SJCRH30 (cell line): Measurements from ENCODE around the gene PRKCG. TPM values are rescaled to one million over a fixed set of nuclear protein-coding genes. Genes with fewer than 3 reads are reported as not detected.
"Not testable (repeated sequence)": the region's sequence is repeated elsewhere in the genome, so short reads cannot be mapped to it uniquely, and the experiment has no call there.

Experiments used
- DNase-seq, 2 experiments: peaks; one replicate each; pipeline ENCODE4 v3.0.0-alpha.2; 2015 to 2020
- H3K27ac ChIP-seq: fragments of 250-450 bp; sonication (Bioruptor Pico); 2 replicates; pipeline ENCODE4 v1.5.1; 2020; ENCODE audit warnings: mild to moderate bottlenecking, moderate library complexity
- H3K27me3 ChIP-seq: fragments of 250-450 bp; sonication (Bioruptor Pico); 2 replicates; pipeline ENCODE4 v1.5.1; 2020; ENCODE audit warnings: mild to moderate bottlenecking, moderate library complexity
- H3K36me3 ChIP-seq: fragments of 250-450 bp; sonication (Bioruptor Pico); 2 replicates; pipeline ENCODE4 v1.5.1; 2020; ENCODE audit warnings: mild to moderate bottlenecking, moderate library complexity
- H3K4me1 ChIP-seq: fragments of 250-450 bp; sonication (Bioruptor Pico); 2 replicates; pipeline ENCODE4 v1.5.1; 2020; ENCODE audit warnings: mild to moderate bottlenecking, moderate library complexity
- H3K4me3 ChIP-seq: fragments of 250-450 bp; sonication (Bioruptor Pico); 2 replicates; pipeline ENCODE4 v1.5.1; 2020; ENCODE audit warnings: mild to moderate bottlenecking, moderate library complexity
- H3K9me3 ChIP-seq: fragments of 250-450 bp; sonication (Bioruptor Pico); replicated peaks from 2 replicates; pipeline ENCODE4 v1.5.1; 2020; ENCODE audit warnings: mild to moderate bottlenecking, moderate library complexity
- total RNA-seq: library from RNA; depleted of rRNA; stranded (reverse); fragments of >200 nt; shearing (Covaris generic); gene quantifications from 2 replicates; pipeline ENCODE4 v1.2.3, GENCODE V29; 2014

The PRKCG gene
- total RNA-seq, 1 experiment from 2014 or later = 0.06 TPM

DNA sequence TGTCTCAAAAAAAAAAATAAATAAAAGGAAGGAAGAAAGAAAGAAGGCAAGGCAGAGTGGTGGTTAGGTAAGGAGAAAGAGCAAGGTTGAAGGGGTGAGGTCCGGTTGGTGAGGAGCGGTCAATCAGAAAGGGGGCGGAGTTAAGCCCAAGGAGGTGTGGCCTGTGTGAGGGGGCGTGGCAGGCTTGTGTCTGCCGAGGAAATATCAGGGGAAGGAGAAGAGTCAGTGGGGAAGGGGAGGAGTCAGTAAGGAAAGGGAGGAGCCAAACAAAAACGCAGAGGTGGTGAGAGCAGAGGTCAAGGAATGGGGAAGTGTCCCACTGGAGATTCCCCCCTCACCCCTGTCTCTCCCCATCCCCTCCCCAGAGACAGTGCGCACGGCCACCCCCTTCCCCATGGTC lies 33.0 kb downstream of the PRKCG start:
- H3K36me3 ChIP-seq = no peaks in the 10 kb centered on the region
- H3K4me1 ChIP-seq = no peaks in the 10 kb centered on the region
- no peak overlapping the region for H3K4me3 ChIP-seq
- H3K27me3 ChIP-seq = no peaks in the 10 kb centered on the region
- no peaks in the 10 kb centered on the region for H3K9me3 ChIP-seq
- DNase-seq = no peak
- no peak overlapping the region for H3K27ac ChIP-seq

DNA sequence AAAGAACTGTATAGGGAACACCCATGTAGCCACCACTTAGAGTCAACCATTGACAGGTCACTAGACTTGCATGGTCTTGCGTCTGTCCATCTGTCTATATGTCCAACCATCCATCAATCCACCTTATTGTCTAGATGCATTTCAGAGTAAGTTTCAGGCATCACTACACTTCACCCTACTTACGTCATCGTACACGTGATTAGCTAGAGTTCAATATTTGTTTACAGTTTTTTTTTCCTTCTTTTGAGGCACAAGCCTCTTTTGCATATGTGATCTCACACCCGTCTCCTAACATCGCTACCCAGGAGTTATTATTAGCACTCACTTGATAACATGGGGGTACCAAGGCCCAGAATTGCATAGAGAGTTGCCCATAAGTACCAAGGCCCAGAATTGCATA lies 34.0 kb downstream of the PRKCG start:
- DNase-seq = no peak
- Histone ChIP-seq H3K4me3 (no peak overlapping the region), H3K36me3 (no peaks in the 10 kb centered on the region), H3K4me1 (no peaks in the 10 kb centered on the region), H3K27ac (no peak overlapping the region), H3K27me3 (no peaks in the 10 kb centered on the region), H3K9me3 (no peaks in the 10 kb centered on the region)

DNA sequence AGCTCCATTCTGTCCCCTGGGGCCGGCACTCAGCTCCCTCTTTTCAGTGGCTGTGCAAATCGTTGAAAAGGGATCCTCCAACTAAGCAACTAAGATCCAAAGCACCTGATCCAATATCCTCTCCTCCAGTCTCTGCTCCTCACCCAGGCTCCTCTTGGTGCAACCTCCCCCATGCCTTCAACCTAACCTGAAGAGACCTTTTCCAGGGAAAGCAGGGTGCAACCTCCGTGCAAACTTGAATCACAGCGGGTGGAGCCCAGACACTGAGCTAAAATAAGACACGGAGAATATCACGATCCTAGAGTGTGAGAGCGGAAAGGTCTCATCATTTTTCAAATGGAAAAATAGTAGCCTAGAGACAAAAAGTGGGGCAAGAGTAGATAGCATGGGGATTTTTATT lies 35.4 kb downstream of the PRKCG start:
- Histone ChIP-seq H3K27ac (no peak overlapping the region), H3K36me3 (no peaks in the 10 kb centered on the region), H3K4me1 (no peaks in the 10 kb centered on the region), H3K9me3 (no peaks in the 10 kb centered on the region), H3K27me3 (no peaks in the 10 kb centered on the region), H3K4me3 (no peak overlapping the region)
- no peak for DNase-seq

GRCh38 chr19:53927739-53928138 lies 45.7 kb downstream of the PRKCG start:
- no peaks in the 10 kb centered on the region for H3K4me1 ChIP-seq
- peak; percentile 63 to 73 for DNase-seq
- no peak overlapping the region for H3K27ac ChIP-seq
- no peaks in the 10 kb centered on the region for H3K36me3 ChIP-seq
- no peak overlapping the region for H3K4me3 ChIP-seq
- no peaks in the 10 kb centered on the region for H3K9me3 ChIP-seq
- no peaks in the 10 kb centered on the region for H3K27me3 ChIP-seq

GRCh38 chr19:53936029-53936428 lies 54.0 kb downstream of the PRKCG start:
- Histone ChIP-seq H3K4me1 (no peaks in the 10 kb centered on the region), H3K27ac (no peak overlapping the region), H3K4me3 (no peak overlapping the region), H3K27me3 (no peaks in the 10 kb centered on the region), H3K9me3 (no peaks in the 10 kb centered on the region), H3K36me3 (no peaks in the 10 kb centered on the region)
- DNase-seq = peak in 1 of 2 experiments; percentile 11

GRCh38 chr19:53942001-53942786 lies 60.2 kb downstream of the PRKCG start:
- H3K4me3 ChIP-seq = no peak overlapping the region
- no peak overlapping the region for H3K27ac ChIP-seq
- H3K36me3 ChIP-seq = no peaks in the 10 kb centered on the region
- no peaks in the 10 kb centered on the region for H3K27me3 ChIP-seq
- no peaks in the 10 kb centered on the region for H3K4me1 ChIP-seq
- peak; percentile 7 to 14 for DNase-seq
- H3K9me3 ChIP-seq = no peaks in the 10 kb centered on the region; the same call in 1 of the 2 replicates

- no peaks in the 10 kb centered on the region for H3K27me3 ChIP-seq
- DNase-seq = no peak
These were observed 62.4 kb downstream of the PRKCG start for GRCh38 chr19:53944416-53944815.

GRCh38 chr19:53944933-53945332 lies 62.9 kb downstream of the PRKCG start:
- Histone ChIP-seq H3K27ac (no peak overlapping the region), H3K27me3 (no peaks in the 10 kb centered on the region), H3K36me3 (no peaks in the 10 kb centered on the region), H3K9me3 (no peaks in the 10 kb centered on the region; the same call in 1 of the 2 replicates), H3K4me3 (no peak overlapping the region), H3K4me1 (no peaks in the 10 kb centered on the region)
- DNase-seq = no peak

More at GRCh38 chr19:53944416-53944815, 62.4 kb downstream of the PRKCG start:
- H3K4me1 ChIP-seq = no peaks in the 10 kb centered on the region
- no peaks in the 10 kb centered on the region for H3K36me3 ChIP-seq
- no peak overlapping the region for H3K27ac ChIP-seq
- H3K9me3 ChIP-seq = no peaks in the 10 kb centered on the region; the same call in 1 of the 2 replicates
- H3K4me3 ChIP-seq = no peak overlapping the region

DNA sequence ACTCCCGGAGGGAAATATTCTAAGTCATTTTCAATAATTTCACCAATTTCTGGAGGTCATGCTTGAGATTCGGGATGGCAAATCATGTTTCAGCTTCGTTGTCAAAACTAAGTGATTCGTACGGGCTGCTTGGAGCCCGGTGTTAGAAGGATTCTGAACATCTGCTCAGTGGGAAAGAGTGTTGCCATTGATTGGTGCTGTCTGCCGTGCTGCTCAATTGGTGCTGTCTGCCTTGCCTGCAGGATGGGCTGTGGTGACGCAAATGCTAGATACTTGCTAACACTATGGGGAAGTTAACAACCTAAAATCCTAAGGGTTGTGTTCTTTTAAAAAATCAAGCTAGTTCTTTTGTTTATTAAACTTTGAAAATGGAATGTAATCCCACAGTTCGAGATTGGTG lies 63.4 kb downstream of the PRKCG start:
- Histone ChIP-seq H3K9me3 (no peaks in the 10 kb centered on the region; the same call in 1 of the 2 replicates), H3K4me3 (peak overlapping the region; percentile 10; the same call in 1 of the 2 replicates), H3K36me3 (no peaks in the 10 kb centered on the region), H3K27ac (no peak overlapping the region), H3K27me3 (no peaks in the 10 kb centered on the region), H3K4me1 (no peaks in the 10 kb centered on the region)
- DNase-seq = peak; percentile 17 to 33

DNA sequence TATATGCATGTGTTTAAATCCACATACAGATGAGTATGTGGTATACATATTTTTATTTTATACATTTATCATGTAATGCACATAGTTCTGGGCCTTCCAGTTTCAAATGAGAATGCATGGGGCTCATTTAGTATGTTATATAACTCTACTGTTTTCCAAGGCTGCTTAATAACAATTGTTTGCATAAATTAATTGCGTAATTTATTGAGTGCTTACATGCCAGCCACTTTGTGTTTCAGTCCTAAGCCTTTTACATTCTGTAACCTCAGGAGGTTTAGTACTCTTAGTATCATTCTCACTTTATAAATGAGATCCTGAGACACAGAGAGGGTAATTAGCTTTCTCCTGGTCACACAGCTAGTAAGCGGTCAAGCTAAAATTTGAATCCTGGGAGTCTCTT lies 64.0 kb downstream of the PRKCG start:
- no peaks in the 10 kb centered on the region for H3K27me3 ChIP-seq
- H3K27ac ChIP-seq = no peak overlapping the region
- no peak for DNase-seq
- peak overlapping the region; percentile 10; the same call in 1 of the 2 replicates for H3K4me3 ChIP-seq
- no peaks in the 10 kb centered on the region; the same call in 1 of the 2 replicates for H3K9me3 ChIP-seq
- H3K4me1 ChIP-seq = no peaks in the 10 kb centered on the region
- H3K36me3 ChIP-seq = no peaks in the 10 kb centered on the region

GRCh38 chr19:53947624-53948023 lies 65.6 kb downstream of the PRKCG start:
- DNase-seq = peak in 1 of 2 experiments; percentile 11
- no peaks in the 10 kb centered on the region for H3K27me3 ChIP-seq
- no peak overlapping the region for H3K4me3 ChIP-seq
- no peaks in the 10 kb centered on the region; the same call in 1 of the 2 replicates for H3K9me3 ChIP-seq
- no peaks in the 10 kb centered on the region for H3K4me1 ChIP-seq
- no peak overlapping the region for H3K27ac ChIP-seq
- no peaks in the 10 kb centered on the region for H3K36me3 ChIP-seq

DNA sequence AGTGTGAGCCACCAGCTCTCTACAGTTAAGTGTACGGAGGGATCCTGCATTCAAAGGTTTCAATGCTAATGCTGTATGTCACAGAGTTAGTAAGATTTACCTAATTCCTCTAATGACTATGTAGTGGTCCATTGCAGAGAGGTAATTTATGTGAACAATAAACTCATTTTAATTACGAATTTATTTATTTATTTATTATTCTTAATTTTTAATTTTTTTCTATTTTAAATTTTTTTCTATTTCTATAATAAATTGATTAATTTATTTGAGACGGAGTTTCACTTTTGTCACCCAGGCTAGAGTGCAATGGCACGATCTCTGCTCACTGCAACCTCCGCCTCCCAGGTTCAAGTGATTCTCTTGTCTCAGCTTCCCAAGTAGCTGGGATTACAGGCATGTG lies 66.6 kb downstream of the PRKCG start:
- not testable (repeated sequence) for H3K27me3 ChIP-seq, H3K36me3 ChIP-seq, H3K9me3 ChIP-seq, H3K27ac ChIP-seq, H3K4me1 ChIP-seq, H3K4me3 ChIP-seq, DNase-seq

GRCh38 chr19:53951436-53951835 lies 69.4 kb downstream of the PRKCG start:
- H3K4me1 ChIP-seq = no peaks in the 10 kb centered on the region
- no peaks in the 10 kb centered on the region for H3K36me3 ChIP-seq

GRCh38 chr19:53951947-53952346 lies 70.0 kb downstream of the PRKCG start:
- no peak for DNase-seq
- H3K27ac ChIP-seq = no peak overlapping the region
- no peaks in the 10 kb centered on the region for H3K9me3 ChIP-seq
- H3K4me3 ChIP-seq = no peak overlapping the region
- H3K4me1 ChIP-seq = no peaks in the 10 kb centered on the region
- no peaks in the 10 kb centered on the region for H3K27me3 ChIP-seq
- no peaks in the 10 kb centered on the region for H3K36me3 ChIP-seq

More at GRCh38 chr19:53951436-53951835, 69.4 kb downstream of the PRKCG start:
- no peaks in the 10 kb centered on the region for H3K27me3 ChIP-seq
- DNase-seq = no peak
- H3K27ac ChIP-seq = no peak overlapping the region
- no peak overlapping the region for H3K4me3 ChIP-seq
- no peaks in the 10 kb centered on the region for H3K9me3 ChIP-seq

DNA sequence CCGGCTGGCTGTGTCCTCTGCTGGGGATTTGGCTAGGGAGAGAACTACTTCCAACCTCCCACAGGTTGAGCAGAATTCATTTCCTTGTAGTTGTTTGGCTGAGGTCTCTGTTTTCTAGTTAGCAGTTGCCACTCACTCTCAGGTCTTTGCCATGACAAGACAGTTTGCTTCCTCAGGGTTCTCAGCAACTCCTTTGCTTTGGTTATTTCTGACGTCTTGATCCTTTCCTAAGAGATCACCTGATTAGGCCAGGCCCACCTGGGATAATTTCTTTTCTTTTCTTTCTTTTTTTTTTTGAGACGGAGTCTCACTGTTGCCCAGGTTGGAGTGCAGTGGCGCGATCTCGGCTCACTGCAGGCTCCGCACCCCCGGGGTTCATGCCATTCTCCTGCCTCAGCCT lies 71.4 kb downstream of the PRKCG start:
- H3K4me3 ChIP-seq = no peak overlapping the region
- H3K27me3 ChIP-seq = 0 out of 2 replicates have a peak, but pooled peaks cover 3% of the 10 kb centered on the region
- DNase-seq = no peak

More for the DNA sequence above, 71.4 kb downstream of the PRKCG start:
- Histone ChIP-seq H3K9me3 (no peaks in the 10 kb centered on the region), H3K36me3 (no peaks in the 10 kb centered on the region), H3K4me1 (no peaks in the 10 kb centered on the region), H3K27ac (no peak overlapping the region)
